ENCODE results near the gene USP22.
A peak's percentile ranks its signal among the peaks of the same experiment; 100 is the strongest.

The USP22 gene

GRCh38 chr17:20998571-20999043, 44.2 kb downstream of the USP22 start:
- Histone ChIP-seq H3K9me3 (replicated peaks in 1 of 2; ENCODE audit: control insufficient read depth in 2 of 2, insufficient read depth in 1 of 2, low read depth in 1 of 2, low read length in 2 of 2) (no peaks in the 10 kb centered on the region), H3K9ac (ENCODE audit: low read depth, low read length, poor library complexity) (no peak overlapping the region), H2AK5ac (ENCODE audit: low read depth, low read length) (no peak overlapping the region), H2BK12ac (ENCODE audit: low read length) (no peak overlapping the region), H3K4ac (ENCODE audit: low read length) (no peak overlapping the region), H2BK15ac (ENCODE audit: low read length) (no peak overlapping the region), H3K36me3 (replicated peaks in 1 of 2; ENCODE audit: control insufficient read depth in 2 of 2, insufficient read depth in 2 of 2, low read length in 2 of 2) (peaks cover 33 to 69% of the 10 kb centered on the region in 2 donors), H3K23ac (ENCODE audit: low read depth, low read length, poor library complexity) (peak overlapping the region; percentile 93), H3K4me1 (ENCODE audit: control insufficient read depth in 2 of 2, insufficient read depth in 1 of 2, low read depth in 1 of 2, low read length in 2 of 2) (peaks cover 0 to 3% of the 10 kb centered on the region in 2 donors), H4K8ac (ENCODE audit: low read depth, low read length) (no peak overlapping the region), H3K18ac (ENCODE audit: low read length) (no peak overlapping the region), H2AFZ (ENCODE audit: low read length) (no peak overlapping the region), H4K91ac (ENCODE audit: low read depth, low read length, poor library complexity) (no peak overlapping the region), H2BK5ac (ENCODE audit: low read length) (no peak overlapping the region), H3K4me3 (ENCODE audit: low read length in 2 of 2) (no peak overlapping the region), H3K27ac (replicated peaks; ENCODE audit: low read length) (no peak overlapping the region), H2BK120ac (ENCODE audit: low read depth, low read length) (no peak overlapping the region), H3K4me2 (ENCODE audit: insufficient read depth, low read length, poor library complexity, severe bottlenecking) (no peak overlapping the region), H3K14ac (ENCODE audit: low read length) (no peak overlapping the region), H3K27me3 (ENCODE audit: control insufficient read depth in 3 of 3, insufficient read depth in 3 of 3, low read depth in 1 of 3, low read length in 3 of 3) (no peaks in the 10 kb centered on the region), H3K79me1 (ENCODE audit: low read depth, low read length) (peaks cover 2% of the 10 kb centered on the region)
- DNase-seq (ENCODE audit: low spot score) = no peak
- no CpG with 5 or more reads among the region's 5 CpGs for WGBS, 2 donors (ENCODE audit: extremely low coverage in 2 of 2, insufficient read length in 2 of 2, insufficient replicate concordance in 1 of 2)

GRCh38 chr17:20997711-20998570, 44.9 kb downstream of the USP22 start:
- no peak for DNase-seq (ENCODE audit: low spot score)
- no peak overlapping the region for H4K8ac ChIP-seq (ENCODE audit: low read depth, low read length)
- H3K4me1 ChIP-seq (ENCODE audit: control insufficient read depth in 2 of 2, insufficient read depth in 1 of 2, low read depth in 1 of 2, low read length in 2 of 2) = peaks cover 4 to 9% of the 10 kb centered on the region in 2 donors
- H2BK15ac ChIP-seq (ENCODE audit: low read length) = no peak overlapping the region
- H2BK120ac ChIP-seq (ENCODE audit: low read depth, low read length) = no peak overlapping the region
- no peak overlapping the region for H3K4ac ChIP-seq (ENCODE audit: low read length)
- no peak overlapping the region for H3K4me2 ChIP-seq (ENCODE audit: insufficient read depth, low read length, poor library complexity, severe bottlenecking)
- no peak overlapping the region for H3K4me3 ChIP-seq (ENCODE audit: low read length in 2 of 2)
- H2BK5ac ChIP-seq (ENCODE audit: low read length) = no peak overlapping the region
- no peak overlapping the region for H3K9ac ChIP-seq (ENCODE audit: low read depth, low read length, poor library complexity)
- no peak overlapping the region for H4K91ac ChIP-seq (ENCODE audit: low read depth, low read length, poor library complexity)
- peaks cover 2% of the 10 kb centered on the region for H3K79me1 ChIP-seq (ENCODE audit: low read depth, low read length)
- peak overlapping the region; percentile 95 for H3K23ac ChIP-seq (ENCODE audit: low read depth, low read length, poor library complexity)
- H3K27me3 ChIP-seq (ENCODE audit: control insufficient read depth in 3 of 3, insufficient read depth in 3 of 3, low read depth in 1 of 3, low read length in 3 of 3) = no peaks in the 10 kb centered on the region
- no peak overlapping the region for H2AK5ac ChIP-seq (ENCODE audit: low read depth, low read length)
- H2AFZ ChIP-seq (ENCODE audit: low read length) = no peak overlapping the region
- no peak overlapping the region for H2BK12ac ChIP-seq (ENCODE audit: low read length)
- no peak overlapping the region for H3K14ac ChIP-seq (ENCODE audit: low read length)
- H3K27ac ChIP-seq (replicated peaks; ENCODE audit: low read length) = peak overlapping the region; percentile 64
- H3K36me3 ChIP-seq (replicated peaks in 1 of 2; ENCODE audit: control insufficient read depth in 2 of 2, insufficient read depth in 2 of 2, low read length in 2 of 2) = peaks cover 28 to 63% of the 10 kb centered on the region in 2 donors
- H3K18ac ChIP-seq (ENCODE audit: low read length) = peak overlapping the region; percentile 89
- H3K9me3 ChIP-seq (replicated peaks in 1 of 2; ENCODE audit: control insufficient read depth in 2 of 2, insufficient read depth in 1 of 2, low read depth in 1 of 2, low read length in 2 of 2) = no peaks in the 10 kb centered on the region
- no CpG with 5 or more reads among the region's 22 CpGs for WGBS, 2 donors (ENCODE audit: extremely low coverage in 2 of 2, insufficient read length in 2 of 2, insufficient replicate concordance in 1 of 2)

GRCh38 chr17:20996724-20997615, 45.8 kb downstream of the USP22 start:
- no peak overlapping the region for H3K27ac ChIP-seq (replicated peaks; ENCODE audit: low read length)
- H3K4me1 ChIP-seq (ENCODE audit: control insufficient read depth in 2 of 2, insufficient read depth in 1 of 2, low read depth in 1 of 2, low read length in 2 of 2) = peaks cover 6 to 17% of the 10 kb centered on the region in 2 donors
- H3K27me3 ChIP-seq (ENCODE audit: control insufficient read depth in 3 of 3, insufficient read depth in 3 of 3, low read depth in 1 of 3, low read length in 3 of 3) = no peaks in the 10 kb centered on the region
- H2BK12ac ChIP-seq (ENCODE audit: low read length) = no peak overlapping the region
- WGBS, 2 donors (ENCODE audit: extremely low coverage in 2 of 2, insufficient read length in 2 of 2, insufficient replicate concordance in 1 of 2) = no CpG with 5 or more reads among the region's 12 CpGs
- no peak overlapping the region for H3K4ac ChIP-seq (ENCODE audit: low read length)
- no peak overlapping the region for H2AFZ ChIP-seq (ENCODE audit: low read length)
- no peak for DNase-seq (ENCODE audit: low spot score)
- no peak overlapping the region for H3K18ac ChIP-seq (ENCODE audit: low read length)
- H3K36me3 ChIP-seq (replicated peaks in 1 of 2; ENCODE audit: control insufficient read depth in 2 of 2, insufficient read depth in 2 of 2, low read length in 2 of 2) = peaks cover 20 to 53% of the 10 kb centered on the region in 2 donors
- no peak overlapping the region for H2BK15ac ChIP-seq (ENCODE audit: low read length)
- no peak overlapping the region for H3K4me3 ChIP-seq (ENCODE audit: low read length in 2 of 2)
- no peak overlapping the region for H3K14ac ChIP-seq (ENCODE audit: low read length)
- no peak overlapping the region for H3K4me2 ChIP-seq (ENCODE audit: insufficient read depth, low read length, poor library complexity, severe bottlenecking)
- no peak overlapping the region for H4K91ac ChIP-seq (ENCODE audit: low read depth, low read length, poor library complexity)
- H3K79me1 ChIP-seq (ENCODE audit: low read depth, low read length) = peaks cover under 1% of the 10 kb centered on the region
- no peak overlapping the region for H2AK5ac ChIP-seq (ENCODE audit: low read depth, low read length)
- H3K9ac ChIP-seq (ENCODE audit: low read depth, low read length, poor library complexity) = peak overlapping the region; percentile 63
- H2BK5ac ChIP-seq (ENCODE audit: low read length) = no peak overlapping the region
- H2BK120ac ChIP-seq (ENCODE audit: low read depth, low read length) = no peak overlapping the region
- H4K8ac ChIP-seq (ENCODE audit: low read depth, low read length) = no peak overlapping the region
- H3K23ac ChIP-seq (ENCODE audit: low read depth, low read length, poor library complexity) = peak overlapping the region; percentile 32
- H3K9me3 ChIP-seq (replicated peaks in 1 of 2; ENCODE audit: control insufficient read depth in 2 of 2, insufficient read depth in 1 of 2, low read depth in 1 of 2, low read length in 2 of 2) = no peaks in the 10 kb centered on the region

All from neuronal stem cell (in vitro differentiated cells).